ENCODE results near the gene TEX261.
A peak's percentile ranks its signal among the peaks of the same experiment; 100 is the strongest.

TEX261 gene

GRCh38 chr2:70979626-70980025 is 15.0 kb downstream of the TEX261 start:
- DNase-seq (ENCODE audit: low read depth, low spot score) = no peak
- in situ Hi-C loops (cut with HindIII; ENCODE audit: low sequenced_read_pairs) = no loop called here
- TF ChIP-seq CTCF (IDR thresholded peaks at IDR 0.05; ENCODE audit: low read depth, low read length) = no peak
- no peak overlapping the region for H3K4me3 ChIP-seq (ENCODE audit: low read depth, low read length)

- H3K4me3 ChIP-seq (ENCODE audit: low read depth, low read length) = no peak overlapping the region
These were observed 15.5 kb downstream of the TEX261 start for GRCh38 chr2:70979180-70979488.

GRCh38 chr2:70978341-70979179 is 16.1 kb downstream of the TEX261 start, which contains the start of gene ANKRD53:
ANKRD53 (plus strand) TSS chr2:70978630; CDS start chr2:70978646, 16 bp downstream.
- H3K4me3 ChIP-seq (ENCODE audit: low read depth, low read length) = peak within 1 kb of the TSS; percentile 51
- in situ Hi-C loops (cut with HindIII; ENCODE audit: low sequenced_read_pairs) = no loop called here
- peak; percentile 13 for DNase-seq (ENCODE audit: low read depth, low spot score)
- no peak for TF ChIP-seq CTCF (IDR thresholded peaks at IDR 0.05; ENCODE audit: low read depth, low read length)

More at GRCh38 chr2:70979180-70979488, 15.5 kb downstream of the TEX261 start:
- no peak for TF ChIP-seq CTCF (IDR thresholded peaks at IDR 0.05; ENCODE audit: low read depth, low read length)
- in situ Hi-C loops (cut with HindIII; ENCODE audit: low sequenced_read_pairs) = no loop called here
- no peak for DNase-seq (ENCODE audit: low read depth, low spot score)

GRCh38 chr2:70977605-70978205 is 17.0 kb downstream of the TEX261 start:
- DNase-seq (ENCODE audit: low read depth, low spot score) = peak; percentile 85
- peak overlapping the region; percentile 51 for H3K4me3 ChIP-seq (ENCODE audit: low read depth, low read length)
- no peak for TF ChIP-seq CTCF (IDR thresholded peaks at IDR 0.05; ENCODE audit: low read depth, low read length)
- in situ Hi-C loops (cut with HindIII; ENCODE audit: low sequenced_read_pairs) = no loop called here

GRCh38 chr2:70975237-70975636 is 19.4 kb downstream of the TEX261 start:
- in situ Hi-C loops (cut with HindIII; ENCODE audit: low sequenced_read_pairs) = no loop called here
- H3K4me3 ChIP-seq (ENCODE audit: low read depth, low read length) = no peak overlapping the region
- DNase-seq (ENCODE audit: low read depth, low spot score) = no peak
- no peak for TF ChIP-seq CTCF (IDR thresholded peaks at IDR 0.05; ENCODE audit: low read depth, low read length)

- no peak overlapping the region for H3K4me3 ChIP-seq (ENCODE audit: low read depth, low read length)
These were observed 20.1 kb downstream of the TEX261 start for GRCh38 chr2:70974592-70974991.

More at GRCh38 chr2:70974592-70974991, 20.1 kb downstream of the TEX261 start:
- TF ChIP-seq CTCF (IDR thresholded peaks at IDR 0.05; ENCODE audit: low read depth, low read length) = no peak
- DNase-seq (ENCODE audit: low read depth, low spot score) = no peak
- in situ Hi-C loops (cut with HindIII; ENCODE audit: low sequenced_read_pairs) = no loop called here

Data from astrocyte of the spinal cord (primary cell).